ENCODE results near the gene KRT84. TPM values are rescaled to one million over a fixed set of nuclear protein-coding genes. Genes with fewer than 3 reads are reported as not detected.

The KRT84 gene
- total and polyA plus RNA-seq, 10 of the 15 experiments (the other 5 are each of a cell fraction or from before 2014, with no cell fraction given): not detected

DNA sequence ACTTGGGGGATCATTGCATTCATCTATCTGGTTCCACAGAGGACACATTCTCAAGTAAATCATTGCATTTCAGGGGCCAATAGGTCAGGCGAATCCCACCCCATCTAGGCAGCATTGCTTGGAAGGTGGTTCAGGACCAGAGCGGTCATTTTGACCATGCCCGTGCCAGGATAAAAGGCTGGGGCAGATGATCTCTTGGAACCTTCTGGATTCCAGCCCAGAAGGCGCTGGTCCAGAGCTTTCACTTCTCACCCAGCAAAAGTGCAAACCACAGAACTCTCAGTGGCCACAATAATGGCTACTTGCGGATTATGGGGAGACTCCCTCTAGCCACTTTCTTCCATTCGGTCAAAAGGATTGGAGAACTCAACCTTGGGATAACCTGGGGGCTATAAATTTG lies 17.6 kb downstream of the KRT84 start:
- no peak overlapping the region for H3K9ac ChIP-seq (ENCODE audit: control insufficient read depth, insufficient read depth, low read length)
- H3K4me1 ChIP-seq (ENCODE audit: control insufficient read depth, insufficient read depth, low read length): no peaks in the 10 kb centered on the region
- no peaks in the 10 kb centered on the region for H3K36me3 ChIP-seq (ENCODE audit: control insufficient read depth in 2 of 2, insufficient read depth in 2 of 2, low read length in 1 of 2)
- FAIRE-seq (no peak), ATAC-seq (no peak), DNase-seq (ENCODE audit: low read depth, low spot score) (no peak)
- intact Hi-C loops (cut with micrococcal nuclease; ENCODE audit: unreplicated experiment) (no loop called here), in situ Hi-C loops (cut with MboI) (no loop called here)
- no peaks in the 10 kb centered on the region for H3K79me2 ChIP-seq (ENCODE audit: control insufficient read depth, insufficient read depth, low read length)
- ChIA-PET RAD21 (ENCODE audit: unreplicated experiment) (no interaction called here), CTCF (interaction anchor here (1.4 kb wide), 1 partner anchor 211 kb away, joined by 5 read pairs; no protein-coding TSS in a partner anchor), POLR2A (no interaction called here), SMC1A (ENCODE audit: uncharacterized antibody, unreplicated experiment) (no interaction called here)
- no TSS peak for BruUV-seq (replicated peaks)
- no peak overlapping the region for H3K27ac ChIP-seq (ENCODE audit: control insufficient read depth, insufficient read depth)
- 37% methylated on average over 6 of the region's 6 CpGs for WGBS (ENCODE audit: insufficient coverage, insufficient replicate concordance, low lambda C conversion rate, missing lambda C conversion rate)
- no peak overlapping the region for H3K4me3 ChIP-seq
- no peaks in the 10 kb centered on the region; the same call in 1 of the 2 replicates for H4K20me1 ChIP-seq (ENCODE audit: control insufficient read depth, insufficient read depth)
- no peak for TF ChIP-seq KLF5 (IDR thresholded peaks at IDR 0.05; ENCODE audit: partially characterized antibody)
- TF ChIP-seq POLR2AphosphoS5 (IDR thresholded peaks at IDR 0.05; ENCODE audit: low read length): no peak
- no peak for TF ChIP-seq GABPA (IDR thresholded peaks at IDR 0.05; ENCODE audit: low read depth)
- TF ChIP-seq, protein P1, sequence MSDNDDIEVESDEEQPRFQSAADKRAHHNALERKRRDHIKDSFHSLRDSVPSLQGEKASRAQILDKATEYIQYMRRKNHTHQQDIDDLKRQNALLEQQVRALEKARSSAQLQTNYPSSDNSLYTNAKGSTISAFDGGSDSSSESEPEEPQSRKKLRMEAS (IDR thresholded peaks at IDR 0.05; ENCODE audit: low read depth, low read length): no peak
- no peak for TF ChIP-seq JUNB (IDR thresholded peaks at IDR 0.05)
- TF ChIP-seq MYB (IDR thresholded peaks at IDR 0.05; ENCODE audit: borderline replicate concordance, low read depth, low read length): no peak
- no peak for TF ChIP-seq TAF1 (IDR thresholded peaks at IDR 0.05; ENCODE audit: borderline replicate concordance, low read depth, low read length)
- TF ChIP-seq, protein P2, sequence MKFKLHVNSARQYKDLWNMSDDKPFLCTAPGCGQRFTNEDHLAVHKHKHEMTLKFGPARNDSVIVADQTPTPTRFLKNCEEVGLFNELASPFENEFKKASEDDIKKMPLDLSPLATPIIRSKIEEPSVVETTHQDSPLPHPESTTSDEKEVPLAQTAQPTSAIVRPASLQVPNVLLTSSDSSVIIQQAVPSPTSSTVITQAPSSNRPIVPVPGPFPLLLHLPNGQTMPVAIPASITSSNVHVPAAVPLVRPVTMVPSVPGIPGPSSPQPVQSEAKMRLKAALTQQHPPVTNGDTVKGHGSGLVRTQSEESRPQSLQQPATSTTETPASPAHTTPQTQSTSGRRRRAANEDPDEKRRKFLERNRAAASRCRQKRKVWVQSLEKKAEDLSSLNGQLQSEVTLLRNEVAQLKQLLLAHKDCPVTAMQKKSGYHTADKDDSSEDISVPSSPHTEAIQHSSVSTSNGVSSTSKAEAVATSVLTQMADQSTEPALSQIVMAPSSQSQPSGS (IDR thresholded peaks at IDR 0.05; ENCODE audit: low read length): no peak
- no peak for TF ChIP-seq NR2C2 (IDR thresholded peaks at IDR 0.05; ENCODE audit: borderline replicate concordance, control insufficient read depth, insufficient read length, low read depth)
- no peak for TF ChIP-seq TCF3 (IDR thresholded peaks at IDR 0.05; ENCODE audit: borderline replicate concordance, insufficient read depth, low read depth, low read length)
- TF ChIP-seq, protein P3, sequence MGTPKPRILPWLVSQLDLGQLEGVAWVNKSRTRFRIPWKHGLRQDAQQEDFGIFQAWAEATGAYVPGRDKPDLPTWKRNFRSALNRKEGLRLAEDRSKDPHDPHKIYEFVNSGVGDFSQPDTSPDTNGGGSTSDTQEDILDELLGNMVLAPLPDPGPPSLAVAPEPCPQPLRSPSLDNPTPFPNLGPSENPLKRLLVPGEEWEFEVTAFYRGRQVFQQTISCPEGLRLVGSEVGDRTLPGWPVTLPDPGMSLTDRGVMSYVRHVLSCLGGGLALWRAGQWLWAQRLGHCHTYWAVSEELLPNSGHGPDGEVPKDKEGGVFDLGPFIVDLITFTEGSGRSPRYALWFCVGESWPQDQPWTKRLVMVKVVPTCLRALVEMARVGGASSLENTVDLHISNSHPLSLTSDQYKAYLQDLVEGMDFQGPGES (IDR thresholded peaks at IDR 0.05): no peak
- no peak for TF ChIP-seq TCF12 (IDR thresholded peaks at IDR 0.05; ENCODE audit: low read depth, low read length)
- no peaks in the 10 kb centered on the region for H3K9me3 ChIP-seq (replicated peaks; ENCODE audit: control insufficient read depth, insufficient read depth, low read length)
- H3K27me3 ChIP-seq (replicated peaks in 1 of 2; ENCODE audit: control insufficient read depth in 2 of 2, insufficient read depth in 2 of 2, low read length in 1 of 2): peaks cover 2 to 4% of the 10 kb centered on the region in 2 experiments; a peak in 3 of 4 replicates
- H3K4me2 ChIP-seq (ENCODE audit: control insufficient read depth, insufficient read depth): no peak overlapping the region
- no peak overlapping the region for H2AFZ ChIP-seq (ENCODE audit: control insufficient read depth, low read depth, low read length)

Measured in GM12878 (cell line).